T-helper 1 cell (primary cell): ENCODE results near the gene PLIN3.
"Not testable (repeated sequence)": the region's sequence is repeated elsewhere in the genome, so short reads cannot be mapped to it uniquely, and the experiment has no call there.

Experiments
- DNase-seq, 5 donors: peaks; one replicate each; pipeline ENCODE4 v3.0.0-alpha.2; 2012 to 2020

Gene PLIN3

DNA sequence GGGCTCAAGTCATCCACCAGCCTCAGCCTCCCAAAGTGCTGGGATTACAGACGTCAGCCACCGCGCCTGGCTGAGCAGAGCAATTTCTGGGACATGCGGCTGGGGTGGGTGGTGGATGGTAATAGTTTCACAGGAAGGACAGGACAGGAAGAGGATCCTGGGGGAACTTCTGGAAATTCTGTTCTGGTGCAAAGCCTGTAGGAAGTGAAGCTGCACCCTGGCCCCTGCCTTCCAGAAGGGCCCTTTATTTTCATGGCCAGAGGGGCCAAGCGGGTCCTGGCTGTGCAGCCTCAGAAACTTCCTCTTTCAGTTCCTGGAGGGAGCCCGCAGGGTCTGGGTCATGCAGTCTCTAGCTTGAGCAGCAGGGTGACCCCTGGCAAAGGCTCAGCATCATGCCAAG lies 60.3 kb downstream of the PLIN3 start:
- DNase-seq = no peak

DNA sequence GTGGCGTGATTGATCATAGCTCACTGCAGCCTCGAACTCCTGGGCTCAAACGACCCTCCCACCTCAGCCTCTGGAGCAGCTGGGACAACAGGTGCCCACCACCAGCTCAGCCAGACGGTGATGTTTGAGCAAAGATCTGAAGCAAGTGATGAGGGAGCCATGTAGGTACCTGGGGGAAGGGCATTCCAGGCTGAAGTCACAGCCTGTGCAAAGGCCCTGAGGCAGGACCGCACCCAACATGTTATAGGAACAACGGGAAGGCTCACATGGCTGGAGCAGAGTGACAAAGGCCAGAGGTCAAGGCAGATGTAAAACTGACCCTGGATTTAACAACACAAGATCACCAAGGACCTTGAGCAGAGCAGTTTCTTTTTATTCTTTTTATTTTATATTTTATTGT lies 61.1 kb downstream of the PLIN3 start:
- DNase-seq = no peak

DNA sequence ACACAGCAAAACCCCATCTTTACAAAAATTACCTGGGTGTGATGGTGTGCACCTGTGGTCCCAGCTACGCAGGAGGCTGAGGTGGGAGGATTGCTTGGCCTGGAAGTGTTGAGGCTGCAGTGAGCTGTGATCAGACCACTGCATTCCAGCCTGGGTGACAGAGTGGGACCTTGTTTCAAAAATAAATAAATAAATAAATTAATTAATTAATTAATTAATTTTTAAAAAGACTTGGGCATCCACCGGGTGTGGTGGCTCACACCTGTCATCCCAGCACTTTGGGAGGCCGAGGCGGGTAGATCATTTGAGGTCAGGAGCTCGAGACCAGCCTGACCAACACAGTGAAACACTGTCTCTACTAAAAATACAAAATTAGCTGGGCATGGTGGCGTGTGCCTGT lies 62.3 kb downstream of the PLIN3 start:
- not testable (repeated sequence) for DNase-seq

DNA sequence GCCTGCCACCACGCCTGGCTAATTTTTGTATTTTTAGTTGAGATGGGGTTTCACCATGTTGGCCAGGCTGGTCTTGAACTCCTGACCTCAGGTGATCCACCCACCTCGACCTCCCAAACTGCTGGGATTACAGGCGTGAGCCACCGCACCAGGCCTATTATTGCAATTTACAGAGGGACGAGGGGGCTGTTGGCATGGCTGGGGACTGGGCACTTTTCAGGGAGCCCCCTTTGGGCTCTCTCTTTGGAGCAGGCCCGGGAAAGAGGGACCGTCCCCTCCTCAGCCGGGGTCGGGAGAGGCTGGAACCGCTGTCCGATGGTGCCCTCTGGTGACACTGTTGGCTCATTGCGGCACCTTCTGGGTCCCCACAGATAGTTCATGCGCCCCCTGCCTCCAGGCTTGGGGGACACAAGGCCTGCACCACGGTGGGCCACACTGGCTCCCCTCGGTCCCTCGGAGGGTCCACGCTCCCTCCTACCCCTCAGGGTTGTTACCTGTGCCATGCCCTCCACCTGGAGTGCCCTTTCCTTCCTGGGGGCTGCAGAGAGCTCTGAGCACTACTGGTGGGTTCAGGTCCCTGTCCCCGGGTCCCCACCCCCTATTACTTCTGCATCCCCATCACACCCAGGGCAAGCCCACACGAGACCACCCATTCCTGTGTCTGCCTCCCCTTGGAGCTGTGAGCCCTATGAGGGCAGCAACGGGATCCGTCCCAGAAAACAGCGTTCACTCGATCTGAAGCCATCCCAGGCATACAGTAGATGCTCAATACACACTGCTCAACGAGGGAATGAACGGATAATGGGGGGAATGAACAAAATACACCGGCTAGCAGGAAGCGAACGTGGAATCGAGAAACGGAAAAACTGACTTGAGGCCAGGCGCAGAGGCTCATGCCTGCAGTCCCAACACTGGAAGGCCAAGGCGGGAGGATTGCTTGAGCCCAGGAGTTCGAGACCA lies 63.5 kb downstream of the PLIN3 start:
- DNase-seq = peak; percentile 32 to 63 (median 50)

DNA sequence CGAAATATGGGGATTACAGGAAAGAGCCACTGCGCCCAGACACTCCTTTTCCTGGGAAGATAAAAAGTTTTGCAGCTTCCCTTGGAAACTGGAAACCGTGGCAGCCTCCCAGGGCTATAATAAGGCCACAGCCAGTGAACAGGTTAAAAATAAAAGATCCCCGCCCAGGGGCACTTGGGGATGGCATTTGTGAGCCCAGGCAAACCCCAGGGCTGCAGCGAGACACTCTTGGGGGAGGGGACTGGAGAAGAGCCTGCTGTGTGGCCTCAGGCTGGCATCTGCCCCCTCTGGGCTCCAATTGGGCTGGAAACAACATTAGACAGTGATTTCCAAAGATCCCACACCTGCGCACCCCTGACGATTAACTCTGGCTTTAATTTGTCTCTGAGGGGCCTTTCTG lies 64.8 kb downstream of the PLIN3 start:
- DNase-seq = no peak

DNA sequence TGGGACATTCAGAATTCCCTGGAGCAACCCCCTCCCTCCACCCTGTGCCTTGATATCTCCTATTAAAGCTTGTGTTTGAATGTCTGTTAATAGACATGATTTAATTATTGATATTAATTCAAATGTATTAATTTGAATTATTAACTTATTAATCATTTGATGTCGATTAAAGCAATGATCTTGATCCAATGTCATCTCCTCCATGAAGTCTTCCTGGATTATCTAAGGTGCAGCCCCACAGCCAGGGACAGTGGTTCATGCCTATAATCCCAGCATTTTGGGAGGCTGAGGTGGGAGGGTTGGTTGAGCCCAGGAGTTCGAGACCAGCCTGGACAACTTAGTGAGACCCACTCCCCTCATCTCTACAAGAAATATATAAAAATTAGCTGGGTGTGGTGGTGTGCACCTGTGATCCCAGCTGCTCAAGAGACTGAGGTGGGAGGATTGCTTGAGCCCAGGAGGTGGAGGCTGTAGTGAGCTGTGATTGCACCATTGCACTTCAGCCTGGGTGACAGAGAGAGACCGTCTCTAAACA lies 66.3 kb downstream of the PLIN3 start:
- DNase-seq = no peak

DNA sequence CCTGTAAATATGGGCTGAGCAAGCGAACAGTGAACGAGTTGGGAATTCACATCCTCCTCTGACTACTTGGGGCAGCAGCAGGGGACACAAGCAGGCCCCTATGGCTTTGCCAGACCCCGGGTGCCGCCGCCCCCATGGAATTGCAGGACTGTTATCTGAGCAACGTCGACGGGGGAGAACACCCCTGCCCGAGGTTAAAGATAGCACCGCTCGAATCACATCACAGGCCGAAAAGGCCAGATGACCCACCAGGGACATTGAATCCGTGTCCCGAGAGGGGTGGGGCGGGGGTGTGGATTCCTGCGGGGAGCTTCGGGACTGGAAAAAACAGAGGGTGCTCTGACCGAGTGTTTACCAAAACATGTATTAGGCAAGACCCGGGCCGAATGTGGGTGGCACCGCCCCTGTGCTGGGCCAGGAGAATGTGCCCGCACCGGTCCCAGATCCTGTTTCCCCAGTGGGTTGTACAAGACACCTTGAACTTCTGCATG lies 66.8 kb downstream of the PLIN3 start:
- DNase-seq = no peak

DNA sequence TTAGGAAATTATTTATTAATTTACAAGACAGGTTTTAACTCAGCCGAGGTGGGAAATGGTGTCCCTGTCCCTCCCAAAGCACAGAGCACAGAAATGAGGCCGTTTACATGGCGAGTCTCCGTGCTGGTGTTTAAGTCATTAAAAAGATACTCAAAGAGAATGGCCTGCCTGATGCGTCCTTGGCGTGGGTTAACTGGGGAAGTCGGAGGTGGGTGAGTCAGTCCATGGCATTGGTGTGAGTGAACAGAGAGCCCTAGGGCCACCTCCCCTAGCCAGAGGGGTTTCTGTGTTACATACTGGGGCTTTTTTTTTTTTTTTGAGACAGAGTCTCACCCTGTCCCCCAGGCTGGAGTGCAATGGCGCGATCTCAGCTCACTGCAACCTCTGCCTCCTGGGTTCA lies 72.1 kb downstream of the PLIN3 start:
- no peak for DNase-seq

DNA sequence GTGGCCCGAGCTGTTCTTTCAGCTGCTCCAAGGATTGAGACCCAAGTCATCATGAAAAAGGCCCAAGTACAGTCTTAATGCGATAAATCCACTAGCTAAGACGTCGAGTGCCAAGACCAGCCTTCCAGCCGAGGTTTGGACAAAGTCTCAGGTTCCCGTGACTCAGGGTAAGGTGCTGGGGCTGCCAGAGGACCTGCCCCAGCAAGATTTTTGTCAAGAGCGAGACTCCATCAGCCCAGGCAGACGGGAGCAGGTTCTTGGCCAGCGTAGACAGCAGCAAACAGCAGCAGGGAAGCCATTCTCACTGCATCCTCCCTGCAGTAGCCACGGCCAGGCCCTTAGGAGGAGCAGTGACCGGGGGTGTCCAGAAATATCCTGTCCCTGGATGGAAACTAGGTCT lies 72.5 kb downstream of the PLIN3 start:
- no peak for DNase-seq

DNA sequence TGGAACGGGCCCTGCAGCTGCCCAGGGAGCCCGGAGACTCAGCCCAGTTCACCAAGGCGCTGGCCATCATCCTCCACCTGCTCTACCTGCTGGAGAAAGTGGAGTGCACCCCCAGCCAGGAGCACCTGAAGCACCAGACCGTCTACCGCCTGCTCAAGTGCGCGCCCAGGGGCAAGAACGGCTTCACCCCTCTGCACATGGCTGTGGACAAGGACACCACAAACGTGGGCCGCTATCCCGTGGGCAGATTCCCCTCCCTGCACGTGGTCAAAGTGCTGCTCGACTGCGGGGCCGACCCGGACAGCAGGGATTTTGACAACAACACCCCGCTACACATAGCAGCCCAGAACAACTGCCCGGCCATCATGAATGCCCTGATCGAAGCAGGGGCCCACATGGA lies 74.2 kb downstream of the PLIN3 start:
- not testable (repeated sequence) for DNase-seq

DNA sequence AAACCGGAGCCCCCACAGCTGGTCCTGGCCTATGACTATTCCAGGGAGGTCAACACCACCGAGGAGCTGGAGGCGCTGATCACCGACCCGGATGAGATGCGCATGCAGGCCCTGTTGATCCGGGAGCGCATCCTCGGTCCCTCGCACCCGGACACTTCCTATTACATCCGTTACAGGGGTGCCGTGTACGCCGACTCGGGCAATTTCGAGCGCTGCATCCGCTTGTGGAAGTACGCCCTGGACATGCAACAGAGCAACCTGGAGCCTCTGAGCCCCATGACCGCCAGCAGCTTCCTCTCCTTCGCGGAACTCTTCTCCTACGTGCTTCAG lies 74.6 kb downstream of the PLIN3 start:
- not testable (repeated sequence) for DNase-seq

DNA sequence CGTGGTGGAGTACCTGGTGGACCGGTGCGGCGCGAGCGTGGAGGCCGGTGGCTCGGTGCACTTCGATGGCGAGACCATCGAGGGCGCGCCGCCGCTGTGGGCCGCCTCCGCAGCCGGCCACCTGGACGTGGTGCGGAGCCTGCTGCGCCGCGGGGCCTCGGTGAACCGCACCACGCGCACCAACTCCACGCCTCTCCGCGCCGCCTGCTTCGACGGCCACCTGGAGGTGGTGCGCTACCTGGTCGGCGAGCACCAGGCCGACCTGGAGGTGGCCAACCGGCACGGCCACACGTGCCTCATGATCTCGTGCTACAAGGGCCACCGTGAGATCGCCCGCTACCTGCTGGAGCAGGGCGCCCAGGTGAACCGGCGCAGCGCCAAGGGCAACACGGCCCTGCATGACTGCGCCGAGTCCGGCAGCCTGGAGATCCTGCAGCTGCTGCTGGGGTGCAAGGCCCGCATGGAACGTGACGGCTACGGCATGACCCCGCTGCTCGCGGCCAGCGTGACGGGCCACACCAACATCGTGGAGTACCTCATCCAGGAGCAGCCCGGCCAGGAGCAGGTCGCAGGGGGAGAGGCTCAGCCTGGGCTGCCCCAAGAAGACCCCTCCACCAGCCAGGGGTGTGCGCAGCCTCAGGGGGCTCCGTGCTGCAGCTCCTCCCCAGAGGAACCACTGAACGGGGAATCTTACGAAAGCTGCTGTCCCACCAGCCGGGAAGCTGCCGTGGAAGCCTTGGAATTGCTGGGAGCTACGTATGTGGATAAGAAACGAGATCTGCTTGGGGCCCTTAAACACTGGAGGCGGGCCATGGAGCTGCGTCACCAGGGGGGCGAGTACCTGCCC lies 75.2 kb downstream of the PLIN3 start:
- DNase-seq = peak in 1 of 5 donors; percentile 15

DNA sequence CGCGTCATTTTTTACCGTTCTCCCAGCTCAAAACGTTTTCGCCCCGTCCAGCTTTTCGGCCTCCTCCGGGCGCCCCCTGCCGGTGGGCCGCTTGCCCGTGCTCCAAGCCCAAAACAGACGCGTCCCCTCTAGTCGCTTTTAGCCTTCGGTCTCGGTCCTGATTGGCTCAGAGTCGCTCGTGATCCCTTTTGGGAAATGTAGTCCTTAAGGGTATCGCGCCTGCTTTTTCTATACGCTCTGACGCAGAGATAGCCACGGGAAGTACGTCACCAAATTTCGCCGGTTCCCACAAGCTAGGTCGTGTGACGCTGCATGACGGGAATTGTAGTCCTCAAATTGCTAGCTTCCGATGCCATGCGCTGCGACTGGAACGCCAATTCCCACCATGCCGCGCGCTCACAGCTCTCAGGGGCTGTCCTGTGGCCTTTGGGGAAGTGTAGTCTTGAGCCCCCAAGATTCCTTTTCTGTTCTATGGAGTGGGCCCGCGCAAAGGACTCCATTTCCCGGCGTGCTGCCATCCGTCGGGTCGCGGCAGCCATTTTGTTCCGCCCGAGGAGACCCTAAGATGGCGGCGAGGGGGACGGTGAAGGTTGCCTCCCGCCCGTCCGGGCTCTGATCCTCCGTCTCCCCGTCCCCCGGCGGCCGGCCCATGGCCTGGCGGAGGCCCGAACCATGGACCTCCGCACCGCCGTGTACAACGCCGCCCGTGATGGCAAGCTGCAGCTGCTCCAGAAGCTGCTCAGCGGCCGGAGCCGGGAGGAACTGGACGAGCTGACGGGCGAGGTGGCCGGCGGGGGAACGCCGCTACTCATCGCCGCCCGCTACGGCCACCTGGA lies 76.1 kb downstream of the PLIN3 start, which contains the start of gene FEM1A:
FEM1A (plus strand) TSS at position 552 of the 836 bp plus-strand sequence; CDS start at position 673, 121 bp downstream.
- peak; percentile 98 to 100 (median 99) for DNase-seq
